Heart left ventricle (tissue), 13 donors: Measurements from ENCODE around the gene ADORA2B.

Experiments used
- CTCF ChIP-seq, 12 donors: fragments of 200-600 bp; sonication (generic) in 4 of 12; IDR thresholded peaks; one replicate each; pipeline versions ENCODE4 v1.5.0 to v1.8.0; 2018 to 2022; ENCODE audit warnings: antibody characterized with exemption in 12 of 12, mild to moderate bottlenecking in 5 of 12
- POLR2A ChIP-seq, 2 donors: fragments of 450-650 bp; IDR thresholded peaks; one replicate each; pipeline ENCODE4 v1.6.1; 2017; ENCODE audit warnings: antibody characterized with exemption in 2 of 2, mild to moderate bottlenecking in 2 of 2, moderate library complexity in 2 of 2
- donor health status: ischemic (EF 13 %, LVEDD 7.1; RV severe dilation, severe dysfunction).
- donor health status: DM: no; HTN: yes; CAD: no.
- donor health status: DM: no; HTN: no; CAD: no.
- donor health status: ischemic (EF 25% LVEDD 6.9; RV normal size, moderate dysfunction).
- donor health status: ischemic (EF 25% LVEDD 5.7; RV mildly dilated, moderate dysfunction).
- donor health status: ischemic (EF 35%, LVEDD 5.7; RV mildly dilated, moderate dysfunction).
- donor health status: nonischemic (EF 11% LVEDD 7.7; RV severe dilation, severe dysfunction).
- donor health status: DM: yes; HTN: yes; CAD: no.
- donor health status: PGD.
- donor health status: ischemic (EF 29% LVEDD 5.4; RV normal size, mild dysfunction).
- donor health status: nonischemic (EF 23%, LVEDD 6.1; RV moderate dilation, normal function).

GRCh38 chr17:16001226-16001897 lies 56.4 kb downstream of the ADORA2B start:
- no peak for TF ChIP-seq POLR2A (IDR thresholded peaks at IDR 0.05)
- TF ChIP-seq CTCF (IDR thresholded peaks at IDR 0.05), result no peak
